Superior temporal gyrus (tissue), 1 donor: ENCODE results near the gene SPOCK3.
"Not testable (repeated sequence)": the region's sequence is repeated elsewhere in the genome, so short reads cannot be mapped to it uniquely, and the experiment has no call there.

Experiments
- DNase-seq: peaks from one replicate; pipeline ENCODE4 v3.0.0-alpha.2; 2016; ENCODE audit errors: extremely low spot score

SPOCK3 gene

DNA sequence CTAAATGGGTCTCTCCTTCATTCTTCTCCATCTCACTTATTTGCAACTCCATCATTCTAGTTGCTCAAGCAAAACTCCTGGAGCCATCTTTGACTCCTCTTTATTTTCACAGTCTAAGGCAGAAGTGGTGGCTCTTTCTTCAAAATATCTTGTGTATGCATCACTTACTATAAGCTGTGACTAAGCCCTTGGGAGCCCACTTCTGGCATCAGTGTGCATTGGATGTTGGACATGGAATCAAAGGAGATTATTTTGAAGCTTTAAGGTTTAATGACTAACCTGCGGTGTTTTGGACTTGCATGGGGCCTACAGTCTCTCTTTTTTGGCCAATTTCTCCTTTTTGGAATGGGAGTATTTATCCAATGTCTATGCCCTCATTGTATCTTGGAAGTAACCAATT lies 276.8 kb downstream of the SPOCK3 start:
- no peak for DNase-seq

DNA sequence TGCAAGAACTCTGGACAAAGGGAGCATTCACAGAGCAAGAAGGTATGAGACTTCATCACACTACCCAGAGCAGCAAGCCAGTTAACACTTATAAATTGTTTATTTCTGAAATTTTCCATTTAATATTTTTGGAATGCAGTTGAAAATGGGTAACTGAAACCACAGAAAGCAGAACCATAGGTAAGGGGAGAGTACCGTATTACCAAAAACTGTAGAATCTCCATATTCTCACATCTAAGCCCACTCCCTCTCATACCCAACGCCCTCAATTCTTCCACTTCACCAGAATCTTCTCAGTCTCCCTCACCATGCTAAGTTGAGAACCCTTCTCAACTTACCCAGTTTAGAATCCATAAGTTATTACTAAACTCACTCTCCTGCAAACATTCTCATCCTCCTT lies 277.8 kb downstream of the SPOCK3 start:
- DNase-seq, result no peak

DNA sequence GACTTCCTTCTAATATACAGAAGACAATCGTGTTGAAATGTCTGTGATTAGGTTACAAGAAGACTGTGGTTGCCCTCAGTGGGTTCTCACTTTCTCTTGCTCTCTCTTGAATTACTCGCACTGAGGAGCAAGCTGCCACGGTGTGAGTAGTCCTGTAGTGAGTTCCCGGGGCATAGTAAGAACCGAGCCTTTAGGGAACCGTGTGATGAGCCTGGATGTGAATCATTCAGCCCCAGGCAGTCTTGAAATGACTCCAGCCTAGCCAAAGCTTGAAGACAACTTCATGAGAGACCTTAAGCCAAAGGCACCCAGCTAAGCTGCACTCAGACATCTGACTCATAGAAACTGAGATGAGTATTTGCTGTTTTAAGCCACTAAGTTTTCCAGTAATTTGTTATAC lies 292.7 kb downstream of the SPOCK3 start:
- DNase-seq, result no peak

DNA sequence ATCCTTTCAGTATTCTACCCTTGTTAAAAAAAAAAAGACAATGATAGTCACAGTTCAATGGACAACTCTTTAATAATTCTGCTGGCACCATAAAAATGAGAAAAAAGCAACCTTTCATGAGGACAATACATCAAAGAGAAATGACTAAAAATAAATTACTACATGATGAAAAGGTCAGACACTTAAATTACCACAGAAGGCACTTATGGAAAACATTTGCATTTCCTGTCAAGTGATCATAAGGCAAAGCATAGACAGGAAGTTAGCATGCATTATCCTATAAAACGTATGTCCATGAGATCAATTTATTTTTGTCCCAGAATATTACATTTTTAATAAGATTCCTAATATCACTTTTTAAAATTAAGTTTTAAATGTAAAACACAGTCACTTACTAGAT lies 303.8 kb downstream of the SPOCK3 start:
- DNase-seq, result no peak

DNA sequence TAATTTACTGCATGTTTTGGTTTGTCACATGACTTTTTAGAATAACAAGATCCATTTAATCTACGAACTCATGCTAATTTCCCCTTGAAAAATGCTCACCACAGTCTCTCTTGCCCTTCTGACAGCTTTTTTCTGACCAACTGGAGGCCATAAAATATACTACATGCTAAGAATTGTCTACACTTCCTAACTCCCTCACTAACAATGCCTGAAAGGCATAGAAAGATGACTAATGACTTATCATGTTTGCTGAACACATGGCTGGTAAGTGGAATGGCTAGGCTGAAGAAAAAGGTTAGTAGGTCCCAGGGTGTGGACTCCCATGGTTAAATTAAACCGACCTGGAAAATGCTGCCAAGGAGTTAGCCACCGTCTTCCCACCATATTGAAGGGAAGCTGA lies 309.9 kb downstream of the SPOCK3 start:
- no peak for DNase-seq

DNA sequence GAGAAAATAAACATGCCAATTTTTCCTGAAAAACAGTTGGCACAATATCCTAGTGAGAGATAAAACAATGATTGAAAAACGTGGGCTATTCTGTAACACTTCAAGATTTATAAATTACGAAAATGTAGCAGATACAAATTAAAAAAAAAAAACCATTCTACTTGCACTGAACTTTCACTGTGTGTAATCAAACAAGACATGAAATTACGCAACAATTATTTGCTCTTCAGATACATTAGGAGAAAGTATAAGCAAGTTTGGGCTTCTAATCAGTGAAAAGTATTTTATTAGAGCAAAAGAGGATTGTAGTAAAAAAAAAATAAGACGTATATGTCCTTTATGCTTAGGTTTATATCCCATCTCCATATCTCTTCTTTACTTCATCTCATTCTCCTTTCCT lies 320.4 kb downstream of the SPOCK3 start:
- no peak for DNase-seq

DNA sequence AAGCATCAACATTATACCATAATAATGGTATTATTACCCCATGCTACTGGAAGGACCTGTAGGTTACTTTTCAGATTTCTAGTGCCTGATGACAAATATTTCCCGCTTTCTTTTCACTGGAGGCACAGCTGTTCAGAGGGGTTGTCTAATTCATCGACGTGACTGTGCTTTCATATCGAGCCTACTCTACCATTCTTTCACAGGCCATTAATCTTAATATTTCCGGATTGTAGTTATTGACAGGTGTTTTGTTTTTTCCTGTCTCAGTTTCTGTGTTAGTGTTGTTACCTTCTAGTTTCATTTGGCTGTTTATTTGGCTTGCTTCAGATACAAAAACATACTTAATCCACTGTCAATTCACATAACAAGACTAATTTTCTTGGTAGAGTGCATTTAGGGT lies 330.9 kb downstream of the SPOCK3 start:
- no peak for DNase-seq

DNA sequence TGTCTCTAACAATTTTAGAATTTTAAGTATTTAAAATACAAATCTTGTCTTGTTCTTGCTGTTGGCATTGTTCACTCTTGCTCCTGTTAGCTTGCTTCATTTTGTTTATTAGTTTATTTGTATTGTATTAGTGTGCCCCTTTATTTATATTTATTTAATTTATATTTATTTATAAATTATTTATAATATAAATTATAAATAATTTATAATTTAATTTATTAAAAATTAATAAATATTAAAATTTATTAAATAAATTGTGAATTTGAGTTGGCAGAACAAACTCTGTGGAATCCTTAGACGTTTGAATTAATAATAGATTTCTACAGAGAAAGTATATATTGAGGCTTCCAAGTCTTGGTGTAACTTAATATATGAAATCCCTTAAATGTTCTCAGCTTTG lies 331.4 kb downstream of the SPOCK3 start:
- no peak for DNase-seq

DNA sequence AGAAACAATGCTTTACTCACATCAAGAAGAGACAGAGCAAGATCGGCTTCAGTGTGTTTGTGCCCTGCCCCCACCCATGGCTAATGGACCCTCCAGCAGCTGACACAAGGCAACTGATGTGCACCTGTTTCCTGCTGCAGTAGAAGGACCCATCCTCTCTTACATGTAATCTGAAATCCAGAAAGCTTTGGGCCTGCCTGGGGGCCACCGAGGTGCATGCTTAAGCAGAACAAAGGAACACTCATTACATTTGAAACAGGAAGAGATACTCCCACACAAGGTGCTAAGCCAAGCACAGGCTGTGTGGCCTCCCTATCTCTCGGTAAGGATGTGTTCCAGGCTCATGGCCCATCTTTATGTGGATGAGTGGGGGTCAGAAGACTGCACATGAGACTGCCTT lies 338.0 kb downstream of the SPOCK3 start:
- no peak for DNase-seq

DNA sequence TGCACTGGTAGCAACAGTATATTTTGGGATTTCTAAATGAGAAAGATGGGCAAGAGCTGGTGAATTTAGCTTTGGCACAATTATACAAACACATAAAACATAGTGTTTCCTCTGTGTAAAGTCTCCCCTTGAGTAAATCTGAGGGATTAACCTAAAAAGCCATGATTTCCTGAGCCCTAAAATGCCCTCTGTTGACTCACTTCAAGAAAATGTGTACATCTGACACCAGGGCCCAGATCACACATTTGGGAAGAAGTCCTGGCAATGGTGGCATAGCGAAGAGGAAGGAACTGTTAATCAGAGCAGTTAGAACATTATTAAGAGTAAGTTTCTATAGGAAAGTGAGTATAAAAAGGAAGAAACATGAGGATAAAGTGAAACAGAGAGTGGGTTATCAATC lies 338.5 kb downstream of the SPOCK3 start:
- no peak for DNase-seq

DNA sequence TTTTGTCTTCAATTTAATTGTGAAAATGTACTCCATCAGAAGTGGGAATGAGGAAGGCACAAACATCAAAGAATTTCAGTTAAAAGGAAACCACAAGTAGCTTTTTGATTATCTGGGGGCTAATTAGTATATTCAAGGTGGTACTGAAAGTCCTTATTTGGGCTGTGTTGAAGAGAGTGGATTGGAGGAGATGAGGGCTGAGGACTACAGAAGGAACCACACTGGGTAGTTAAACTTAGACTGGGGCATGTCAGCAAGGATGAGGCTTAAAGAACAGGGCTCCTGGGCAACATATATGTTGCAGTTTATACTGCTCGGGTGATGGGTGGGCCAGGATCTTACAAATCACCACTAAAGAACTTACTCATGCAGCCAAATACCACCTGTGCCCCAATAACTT lies 346.8 kb downstream of the SPOCK3 start:
- DNase-seq, result no peak

DNA sequence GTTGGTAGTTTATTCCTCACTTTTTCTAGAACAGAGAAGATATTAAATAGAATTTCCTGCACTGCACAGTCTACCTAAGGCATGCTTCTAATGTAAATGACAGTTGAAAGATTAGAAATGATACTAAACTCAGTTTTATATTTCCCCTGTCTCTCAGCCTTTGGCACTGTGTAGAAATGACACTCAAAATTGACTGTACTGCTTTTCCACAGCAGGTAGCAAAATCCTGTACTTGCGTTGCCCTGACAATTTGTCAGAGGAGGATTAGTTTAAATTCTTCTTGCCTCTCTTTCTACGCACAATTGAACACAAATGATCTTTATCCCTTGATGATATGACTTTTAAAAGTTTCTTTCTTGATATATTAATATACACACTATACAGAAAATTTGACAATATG lies 347.6 kb downstream of the SPOCK3 start:
- no peak for DNase-seq

DNA sequence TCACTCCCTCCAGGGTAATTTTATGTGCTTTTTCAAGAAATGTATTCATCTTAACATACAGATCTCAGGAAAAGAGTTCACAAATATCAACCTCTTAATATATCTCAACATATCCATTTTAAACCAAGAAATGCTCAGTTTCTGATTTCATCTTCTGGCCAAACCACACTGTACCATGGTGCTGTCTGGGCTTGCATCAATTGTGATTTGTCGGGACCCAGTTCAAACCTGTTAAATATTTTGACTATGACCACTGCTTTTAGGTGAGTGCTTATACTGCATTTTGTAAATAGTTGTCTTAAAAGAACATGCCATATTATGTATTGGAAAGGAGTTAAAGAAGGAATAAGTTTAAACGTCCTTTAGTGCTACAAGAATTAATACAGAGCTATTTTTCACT lies 352.1 kb downstream of the SPOCK3 start:
- DNase-seq, result no peak

DNA sequence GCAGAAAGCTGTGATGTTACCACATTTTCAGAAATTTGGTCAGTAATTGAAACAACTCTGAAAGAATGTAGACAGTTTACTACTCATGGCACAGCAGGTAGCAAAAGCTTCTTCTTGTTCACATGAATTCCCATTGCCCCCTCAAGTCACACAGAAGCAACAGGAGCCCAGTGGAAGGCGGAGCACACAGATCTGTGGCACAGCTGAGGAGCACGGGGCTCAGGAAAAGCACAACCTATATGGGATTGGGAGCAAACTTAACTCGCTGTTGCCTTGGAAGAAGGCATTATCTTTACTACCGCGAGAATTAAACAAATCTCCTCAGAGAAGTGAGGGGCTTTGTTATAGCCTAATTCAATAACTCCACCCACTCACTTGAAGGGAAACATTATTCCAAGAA lies 358.5 kb downstream of the SPOCK3 start:
- no peak for DNase-seq

DNA sequence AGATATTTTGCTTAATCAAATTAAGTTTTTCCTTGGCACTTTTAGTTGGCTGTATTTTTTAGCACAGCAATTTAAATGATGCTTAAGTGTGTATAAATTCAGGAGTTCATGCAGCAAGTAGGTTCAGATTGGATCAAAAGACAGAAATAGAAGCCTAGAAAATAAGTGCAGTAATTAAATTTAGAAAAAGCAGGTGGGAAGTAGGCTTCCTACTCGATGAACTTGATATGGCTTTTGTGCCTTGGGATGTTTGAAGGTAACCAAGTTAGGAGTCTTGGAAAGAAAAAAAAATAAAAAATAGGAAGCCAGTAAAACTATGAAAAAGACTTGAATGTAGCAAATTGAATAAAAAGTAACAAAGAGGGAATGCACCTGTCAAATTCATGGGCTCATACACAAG lies 372.3 kb downstream of the SPOCK3 start:
- DNase-seq, result no peak

DNA sequence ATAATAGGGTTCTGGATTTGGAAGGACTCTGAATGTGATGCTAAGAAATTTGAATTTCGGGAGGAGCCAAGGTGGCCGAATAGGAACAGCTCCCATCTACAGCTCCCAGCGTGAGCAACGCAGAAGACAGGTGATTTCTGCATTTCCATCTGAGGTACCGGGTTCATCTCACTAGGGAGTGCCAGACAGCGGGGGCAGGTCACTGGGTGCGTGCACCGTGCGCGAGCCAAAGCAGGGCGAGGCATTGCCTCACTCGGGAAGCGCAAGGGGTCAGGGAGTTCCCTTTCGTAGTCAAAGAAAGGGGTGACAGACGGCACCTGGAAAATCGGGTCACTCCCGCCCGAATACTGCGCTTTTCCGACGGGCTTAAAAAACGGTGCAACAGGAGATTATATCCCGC lies 383.9 kb downstream of the SPOCK3 start:
- DNase-seq, result not testable (repeated sequence)

DNA sequence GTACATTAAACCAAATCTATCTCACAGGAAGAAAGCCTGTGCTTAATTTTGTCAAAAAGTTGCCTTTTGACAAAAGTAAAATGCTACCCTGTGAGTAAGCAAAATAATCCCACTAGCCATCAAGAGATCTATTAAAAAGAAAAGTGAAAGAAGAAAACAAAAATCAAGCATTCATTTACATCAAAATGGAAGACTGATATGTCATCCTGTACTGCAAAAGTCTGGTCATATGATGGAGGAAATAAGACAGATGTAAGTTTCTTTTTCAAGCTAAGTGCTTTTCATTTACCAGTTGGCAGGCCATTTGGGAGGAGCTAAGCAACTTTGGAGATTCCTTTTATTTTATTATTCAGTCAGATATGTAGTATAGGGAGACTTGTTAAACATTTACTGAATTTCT lies 387.4 kb downstream of the SPOCK3 start:
- DNase-seq, result no peak

DNA sequence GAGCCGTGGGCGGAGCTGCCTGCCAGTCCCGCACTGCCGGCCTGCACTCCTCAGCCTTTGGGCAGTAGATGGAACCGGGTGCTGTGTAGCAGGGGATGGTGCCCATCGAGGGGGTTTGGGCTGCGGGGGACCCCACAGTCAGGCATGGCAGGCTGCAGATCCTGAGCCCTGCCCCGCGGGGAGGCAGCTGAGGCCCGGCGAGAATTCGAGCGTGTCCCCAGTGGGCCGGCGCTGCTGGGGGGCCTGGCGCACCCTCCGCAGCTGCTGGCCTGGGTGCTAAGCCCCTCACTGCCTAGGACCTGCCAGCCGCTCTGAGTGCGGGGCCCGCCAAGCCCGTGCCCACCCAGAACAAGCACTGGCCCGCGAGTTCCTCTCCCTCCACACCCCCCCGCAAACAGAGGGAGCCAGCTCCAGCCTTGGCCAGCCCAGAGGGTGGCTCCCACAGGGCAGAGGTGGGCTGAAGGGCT lies 391.5 kb downstream of the SPOCK3 start:
- no peak for DNase-seq

DNA sequence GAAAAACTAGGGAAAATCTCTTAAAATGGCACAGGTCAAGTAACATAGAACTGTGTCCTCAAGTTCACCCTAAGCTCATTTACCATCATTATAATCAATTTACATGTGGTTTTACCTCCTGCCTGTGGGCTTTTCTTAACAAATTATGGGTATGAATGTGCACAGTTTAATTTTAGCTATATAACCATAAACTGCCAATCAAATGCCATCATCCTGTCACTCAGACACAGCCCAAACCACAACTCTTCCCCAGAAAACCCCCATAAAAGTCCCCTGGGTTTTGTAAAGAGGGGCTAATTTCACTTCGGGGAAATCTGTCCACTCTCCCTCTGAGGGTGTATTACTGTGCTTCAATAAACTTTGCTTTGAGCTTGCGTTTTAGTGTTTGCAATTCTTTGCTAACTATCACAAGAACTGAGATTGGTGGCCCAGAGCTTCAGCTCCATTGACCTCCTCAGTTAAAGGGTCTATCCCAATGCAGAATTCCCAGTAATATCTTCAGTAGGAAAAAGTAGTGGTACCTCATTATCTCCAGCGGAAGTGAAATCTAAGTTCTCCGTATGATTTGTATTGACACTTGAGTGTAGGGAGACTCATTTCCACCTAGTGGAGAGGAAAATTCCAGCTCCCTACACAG lies 394.6 kb downstream of the SPOCK3 start:
- no peak for DNase-seq

DNA sequence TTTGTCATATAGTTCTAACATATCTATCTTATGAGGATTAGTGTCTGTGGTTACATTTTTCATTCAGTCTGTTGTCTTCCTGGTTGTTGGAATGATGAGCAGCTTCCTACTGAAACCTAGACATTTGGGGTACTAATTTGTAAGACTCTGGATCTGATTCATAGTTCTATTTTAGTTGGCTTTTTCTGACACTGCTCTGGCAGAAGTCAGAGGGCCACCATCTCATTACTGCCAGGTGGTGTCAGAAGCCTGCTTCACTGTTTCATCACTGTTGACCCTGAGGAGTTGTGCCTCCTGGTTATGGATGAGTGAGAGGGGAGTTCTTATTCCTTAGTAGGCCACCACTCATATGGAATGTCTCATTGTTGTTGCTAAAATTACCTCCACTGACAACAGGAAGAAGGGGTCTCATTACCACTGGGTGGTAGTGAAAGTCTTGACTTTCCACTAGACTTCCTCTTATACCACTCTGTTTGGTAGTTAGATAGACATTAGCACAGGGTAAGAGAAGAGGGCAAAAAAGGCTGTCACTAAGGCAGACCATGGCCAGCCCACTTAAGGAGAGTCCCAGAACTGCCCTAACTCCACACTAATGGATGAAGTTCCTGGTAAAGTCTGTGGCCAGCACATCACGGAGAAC lies 395.2 kb downstream of the SPOCK3 start:
- DNase-seq, result no peak

DNA sequence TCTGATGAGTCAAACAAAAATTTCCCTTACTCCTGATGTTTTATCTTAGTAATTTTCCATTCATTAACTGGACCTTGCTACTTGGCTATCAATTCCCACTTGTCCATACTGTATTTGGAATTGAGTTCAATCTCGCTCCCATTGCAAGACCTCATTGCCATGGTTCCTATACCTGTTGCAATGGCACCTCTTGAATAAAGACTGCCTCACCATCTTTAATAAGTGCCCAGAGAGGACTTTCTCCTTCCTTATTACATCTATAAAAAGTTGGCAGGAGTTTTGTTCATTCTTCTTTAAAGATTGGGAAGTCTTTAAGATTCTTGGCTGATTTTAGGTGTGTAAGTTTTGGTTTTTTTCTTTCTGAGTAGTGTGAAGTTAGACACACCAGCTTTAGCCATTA lies 397.4 kb downstream of the SPOCK3 start:
- DNase-seq, result no peak

DNA sequence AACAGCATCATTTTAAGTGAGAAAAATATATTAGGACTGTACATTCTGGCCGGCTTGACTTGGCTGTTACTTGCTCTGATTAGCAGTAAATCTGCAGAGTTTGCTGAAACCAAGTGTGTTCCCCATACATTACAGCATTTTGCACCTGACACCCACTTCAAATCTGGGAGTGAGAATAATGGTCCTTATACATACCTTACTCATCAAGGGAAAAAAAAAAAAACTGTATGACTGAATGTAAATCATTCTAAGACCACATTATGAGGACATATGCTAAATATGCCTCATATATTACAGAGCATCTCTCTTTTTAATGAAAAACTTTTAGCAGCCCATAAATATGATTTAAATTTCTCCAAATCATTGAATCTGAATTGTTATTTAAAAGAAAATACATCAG lies 406.7 kb downstream of the SPOCK3 start:
- DNase-seq, result no peak

DNA sequence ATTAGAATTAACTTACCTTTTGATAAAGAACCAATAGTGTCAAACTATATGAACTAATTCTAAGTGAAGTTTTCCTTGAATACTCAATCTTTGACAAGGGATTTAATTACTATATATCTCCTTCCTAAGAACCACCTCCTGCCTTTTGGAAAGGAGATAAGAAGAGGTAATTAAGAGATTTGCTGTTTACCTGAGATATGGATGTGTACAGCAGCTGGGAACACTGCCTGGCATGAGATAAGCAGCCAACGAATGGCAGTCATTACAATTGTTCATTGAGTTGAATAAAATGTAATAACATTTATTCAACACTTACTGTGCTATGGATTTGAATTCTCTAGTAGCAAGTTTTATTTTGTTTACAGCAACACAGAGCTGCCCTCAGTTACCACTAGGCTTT lies 407.1 kb downstream of the SPOCK3 start:
- no peak for DNase-seq

DNA sequence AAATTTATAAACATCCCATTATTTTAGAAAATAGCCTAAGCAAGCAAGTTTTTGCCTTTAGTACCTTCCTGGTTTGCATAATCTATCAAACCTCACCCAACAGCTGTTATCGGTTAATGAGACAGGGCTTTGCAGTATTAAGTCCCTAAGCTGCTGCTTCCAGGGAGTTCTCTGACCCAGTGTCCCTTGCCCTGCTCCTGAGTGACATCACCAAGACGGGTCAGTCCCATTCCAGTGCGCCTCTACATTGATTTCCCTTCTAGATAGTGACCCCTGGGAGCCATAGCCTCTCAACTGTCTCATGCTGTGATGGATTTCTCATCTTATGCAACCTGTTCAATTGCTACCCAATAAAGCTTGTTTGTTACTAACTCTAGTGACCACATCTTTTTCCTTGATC lies 410.4 kb downstream of the SPOCK3 start:
- no peak for DNase-seq
